ENCODE data around the gene CEP85L.

DNA sequence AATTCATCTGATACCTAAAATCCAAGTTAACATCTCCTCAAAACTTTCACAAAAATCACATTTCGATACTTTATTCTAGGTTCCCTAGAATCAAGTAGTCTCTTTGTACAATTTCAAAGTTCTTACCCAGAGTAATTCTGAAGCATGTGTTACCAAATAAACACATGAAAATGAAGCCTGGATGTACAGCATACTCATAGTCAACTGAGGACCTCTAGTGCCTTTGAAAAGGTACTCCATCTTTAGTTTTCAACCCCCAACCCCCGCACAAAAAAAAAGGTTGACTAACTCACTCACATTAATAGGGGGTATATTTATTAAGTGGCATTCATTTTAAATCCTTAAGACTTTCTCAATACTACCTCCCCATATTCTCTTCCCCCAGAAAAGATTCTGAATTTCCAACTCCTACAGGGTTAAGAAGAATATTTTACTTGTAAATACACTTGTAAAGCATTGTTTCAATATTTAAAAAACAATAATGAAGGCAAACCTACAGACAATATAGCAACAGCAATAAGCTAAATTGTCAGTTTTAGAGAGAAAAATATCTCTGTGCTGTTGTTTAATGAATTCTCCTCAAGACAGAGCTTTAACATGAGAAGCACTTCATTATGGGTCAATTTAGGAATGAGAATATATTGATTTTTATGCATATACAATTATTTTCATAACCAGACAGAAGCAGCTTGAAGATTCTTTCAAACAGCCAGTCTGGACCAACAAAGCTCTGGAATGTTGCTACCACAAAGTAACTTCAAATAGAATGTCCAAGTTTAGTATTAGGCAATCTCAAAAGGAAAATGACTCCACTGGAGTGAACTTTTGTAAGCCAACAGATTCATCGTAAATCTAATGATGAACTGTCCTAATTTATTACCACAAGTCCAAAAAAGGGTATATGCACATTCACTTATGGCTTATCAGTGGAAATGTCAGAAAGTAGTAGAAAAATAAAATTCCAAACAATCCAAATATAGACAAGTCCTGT lies 100.0 kb downstream of the CEP85L start:
- TF ChIP-seq, protein P1, sequence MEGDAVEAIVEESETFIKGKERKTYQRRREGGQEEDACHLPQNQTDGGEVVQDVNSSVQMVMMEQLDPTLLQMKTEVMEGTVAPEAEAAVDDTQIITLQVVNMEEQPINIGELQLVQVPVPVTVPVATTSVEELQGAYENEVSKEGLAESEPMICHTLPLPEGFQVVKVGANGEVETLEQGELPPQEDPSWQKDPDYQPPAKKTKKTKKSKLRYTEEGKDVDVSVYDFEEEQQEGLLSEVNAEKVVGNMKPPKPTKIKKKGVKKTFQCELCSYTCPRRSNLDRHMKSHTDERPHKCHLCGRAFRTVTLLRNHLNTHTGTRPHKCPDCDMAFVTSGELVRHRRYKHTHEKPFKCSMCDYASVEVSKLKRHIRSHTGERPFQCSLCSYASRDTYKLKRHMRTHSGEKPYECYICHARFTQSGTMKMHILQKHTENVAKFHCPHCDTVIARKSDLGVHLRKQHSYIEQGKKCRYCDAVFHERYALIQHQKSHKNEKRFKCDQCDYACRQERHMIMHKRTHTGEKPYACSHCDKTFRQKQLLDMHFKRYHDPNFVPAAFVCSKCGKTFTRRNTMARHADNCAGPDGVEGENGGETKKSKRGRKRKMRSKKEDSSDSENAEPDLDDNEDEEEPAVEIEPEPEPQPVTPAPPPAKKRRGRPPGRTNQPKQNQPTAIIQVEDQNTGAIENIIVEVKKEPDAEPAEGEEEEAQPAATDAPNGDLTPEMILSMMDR (IDR thresholded peaks at IDR 0.05): peak; percentile 69
- TF ChIP-seq EZH2phosphoT487 (IDR thresholded peaks at IDR 0.05): no peak
